ENCODE measurements around the gene PSMA1. TPM values are rescaled to one million over a fixed set of nuclear protein-coding genes. Genes with fewer than 3 reads are reported as not detected.

Gene PSMA1
- 77.0 and 87.6 TPM in 2 replicates for total RNA-seq

GRCh38 chr11:14519917-14520746 is at the start of gene PSMA1:
PSMA1 (minus strand) TSS chr11:14520386; CDS start chr11:14520299, 87 bp downstream.

GRCh38 chr11:14499560-14500180 is 20.5 kb downstream of the PSMA1 start, which contains the start of gene COPB1:
COPB1 (minus strand) TSS chr11:14499811; CDS start chr11:14498928, 883 bp downstream.

Other genes starting within 250 kb of the PSMA1 start
- 99.4 and 103 TPM in 2 replicates for gene RRAS2, start 161.2 kb downstream of the PSMA1 start, total RNA-seq
- 136 and 141 TPM in 2 replicates for gene COPB1, start 20.6 kb downstream of the PSMA1 start, total RNA-seq
- 4.4 and 4.7 TPM in 2 replicates for gene PDE3B, start 123.4 kb upstream of the PSMA1 start, total RNA-seq

Data from cardiac ventricle fibroblast (primary cell).